Nephron (organoid): Measurements from ENCODE around the gene CDH23.
A peak's percentile ranks its signal among the peaks of the same experiment; 100 is the strongest.

Source experiments
- H3K27ac Mint-ChIP-seq, 3 experiments: 2 replicates each; pipeline ENCODE4 v1.8.0; 2020; ENCODE audit warnings: mixed read lengths in 3 of 3, mild to moderate bottlenecking in 2 of 3, moderate library complexity in 1 of 3
- H3K27me3 Mint-ChIP-seq: 2 replicates; pipeline ENCODE4 v1.8.0; 2021; ENCODE audit warnings: low read depth, mild to moderate bottlenecking, moderate library complexity, mixed read lengths
- H3K36me3 Mint-ChIP-seq: 2 replicates; pipeline ENCODE4 v1.8.0; 2020; ENCODE audit warnings: low read depth, mixed read lengths
- H3K4me1 Mint-ChIP-seq: 2 replicates; pipeline ENCODE4 v1.8.0; 2020; ENCODE audit warnings: mixed read lengths
- H3K4me3 Mint-ChIP-seq, 3 experiments: 2 replicates each; pipeline ENCODE4 v1.8.0; 2020; ENCODE audit warnings: mild to moderate bottlenecking in 3 of 3, mixed read lengths in 3 of 3, moderate library complexity in 2 of 3
- H3K9me3 Mint-ChIP-seq: 2 replicates; pipeline ENCODE4 v1.8.0; 2020; ENCODE audit warnings: mixed read lengths
- TF ChIP-seq, protein P1 (sequence below), 3 experiments: fragments of 200-600 bp; sonication (generic); IDR thresholded peaks; one replicate each; pipeline ENCODE4 v1.5.0; 2021; ENCODE audit warnings: antibody characterized with exemption in 3 of 3; ENCODE audit not compliant: unreplicated experiment in 3 of 3

The CDH23 gene

DNA sequence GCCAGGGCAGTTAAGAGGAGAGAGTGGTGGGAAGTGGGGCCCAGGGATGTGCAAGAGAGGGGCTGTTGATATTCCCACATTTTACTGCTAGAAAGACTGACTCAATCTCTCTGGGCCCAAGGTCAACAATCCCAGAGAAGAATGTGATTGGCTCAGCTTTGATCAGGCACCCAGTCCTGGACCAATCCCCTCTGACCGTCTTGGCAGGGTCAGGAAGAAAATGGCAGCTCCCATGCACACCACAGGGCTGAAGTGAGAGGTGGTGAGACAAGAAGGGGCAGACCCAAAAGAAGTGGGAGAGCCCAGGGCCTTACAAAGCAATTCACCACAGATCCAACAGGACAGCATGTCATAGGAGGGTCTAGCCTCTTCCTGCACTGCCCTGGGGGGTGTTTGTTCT lies 326.1 kb downstream of the CDH23 start:
- Mint-ChIP-seq H3K27me3 (peaks cover 20% of the 10 kb centered on the region), H3K27ac (peak overlapping the region; percentile 9 to 56 (median 14)), H3K4me3 (no peak overlapping the region), H3K36me3 (no peaks in the 10 kb centered on the region), H3K4me1 (peaks cover 37% of the 10 kb centered on the region), H3K9me3 (no peaks in the 10 kb centered on the region)
- TF ChIP-seq, protein P1, sequence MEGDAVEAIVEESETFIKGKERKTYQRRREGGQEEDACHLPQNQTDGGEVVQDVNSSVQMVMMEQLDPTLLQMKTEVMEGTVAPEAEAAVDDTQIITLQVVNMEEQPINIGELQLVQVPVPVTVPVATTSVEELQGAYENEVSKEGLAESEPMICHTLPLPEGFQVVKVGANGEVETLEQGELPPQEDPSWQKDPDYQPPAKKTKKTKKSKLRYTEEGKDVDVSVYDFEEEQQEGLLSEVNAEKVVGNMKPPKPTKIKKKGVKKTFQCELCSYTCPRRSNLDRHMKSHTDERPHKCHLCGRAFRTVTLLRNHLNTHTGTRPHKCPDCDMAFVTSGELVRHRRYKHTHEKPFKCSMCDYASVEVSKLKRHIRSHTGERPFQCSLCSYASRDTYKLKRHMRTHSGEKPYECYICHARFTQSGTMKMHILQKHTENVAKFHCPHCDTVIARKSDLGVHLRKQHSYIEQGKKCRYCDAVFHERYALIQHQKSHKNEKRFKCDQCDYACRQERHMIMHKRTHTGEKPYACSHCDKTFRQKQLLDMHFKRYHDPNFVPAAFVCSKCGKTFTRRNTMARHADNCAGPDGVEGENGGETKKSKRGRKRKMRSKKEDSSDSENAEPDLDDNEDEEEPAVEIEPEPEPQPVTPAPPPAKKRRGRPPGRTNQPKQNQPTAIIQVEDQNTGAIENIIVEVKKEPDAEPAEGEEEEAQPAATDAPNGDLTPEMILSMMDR (IDR thresholded peaks at IDR 0.05; ENCODE audit: unreplicated experiment in 3 of 3), result no peak

DNA sequence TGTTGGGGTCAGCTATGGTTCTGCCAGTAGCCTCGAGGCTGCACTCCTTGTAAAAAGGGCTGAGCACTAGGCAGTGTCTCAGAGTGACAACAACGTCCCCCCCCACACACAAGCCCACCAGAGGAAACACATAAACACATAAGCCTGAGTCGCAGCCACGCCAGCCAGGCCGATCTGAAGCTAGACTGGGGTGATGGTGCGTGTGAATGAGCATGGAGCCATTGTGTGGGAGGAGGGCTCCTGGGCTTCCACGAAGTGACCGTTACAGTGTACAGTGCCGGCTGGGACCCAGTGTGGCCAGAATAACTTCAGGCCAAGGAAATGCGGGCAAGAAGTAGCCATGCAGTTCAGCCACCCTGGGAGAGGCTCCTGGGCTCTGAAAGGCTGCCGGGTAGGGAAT lies 326.6 kb downstream of the CDH23 start:
- Mint-ChIP-seq H3K36me3 (no peaks in the 10 kb centered on the region), H3K4me1 (peaks cover 41% of the 10 kb centered on the region), H3K9me3 (no peaks in the 10 kb centered on the region), H3K27ac (no peak overlapping the region), H3K27me3 (peaks cover 20% of the 10 kb centered on the region), H3K4me3 (peak overlapping the region in 1 of 3 experiments; percentile 14)
- TF ChIP-seq, protein P1 (IDR thresholded peaks at IDR 0.05; ENCODE audit: unreplicated experiment in 3 of 3), result no peak

DNA sequence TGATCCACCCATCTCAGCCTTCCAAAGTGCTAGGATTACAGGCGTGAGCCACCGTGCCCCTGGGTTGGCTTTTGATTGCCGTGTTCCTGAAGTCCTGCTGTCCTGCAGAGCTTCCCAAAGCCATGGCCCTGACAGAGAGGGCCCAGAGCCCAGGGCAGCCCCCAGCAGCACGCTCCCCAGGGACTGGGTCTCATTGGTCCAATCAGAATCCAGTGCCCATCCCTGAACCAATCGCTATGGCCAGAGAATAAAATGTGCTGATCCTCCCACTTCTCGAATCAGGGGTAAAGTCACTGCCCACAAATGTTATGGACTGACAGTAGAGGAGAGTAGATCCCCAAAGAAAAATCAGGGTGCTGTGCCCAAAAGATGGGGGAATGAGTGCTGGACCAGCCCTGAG lies 327.8 kb downstream of the CDH23 start:
- Mint-ChIP-seq H3K27ac (no peak overlapping the region), H3K27me3 (peaks cover 20% of the 10 kb centered on the region), H3K9me3 (no peaks in the 10 kb centered on the region), H3K4me1 (peaks cover 51% of the 10 kb centered on the region), H3K36me3 (no peaks in the 10 kb centered on the region), H3K4me3 (no peak overlapping the region)
- TF ChIP-seq, protein P1 (IDR thresholded peaks at IDR 0.05; ENCODE audit: unreplicated experiment in 3 of 3), result no peak

DNA sequence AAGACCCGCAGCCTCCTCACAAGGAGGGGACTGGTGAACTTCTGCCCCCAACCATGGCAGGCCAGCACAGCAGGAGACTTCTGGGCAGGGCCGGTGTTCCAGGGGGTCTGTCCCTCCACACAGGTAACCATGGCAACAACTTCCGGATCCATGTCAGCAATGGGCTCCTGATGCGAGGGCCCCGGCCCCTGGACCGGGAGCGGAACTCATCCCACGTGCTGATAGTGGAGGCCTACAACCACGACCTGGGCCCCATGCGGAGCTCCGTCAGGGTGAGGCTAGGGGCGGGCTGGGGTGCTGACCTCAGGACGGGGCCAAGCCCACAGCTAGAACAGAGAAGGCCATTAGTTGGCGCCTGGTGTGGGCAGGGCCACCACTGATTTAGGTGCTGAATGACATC lies 328.5 kb downstream of the CDH23 start:
- H3K4me1 Mint-ChIP-seq, result peaks cover 49% of the 10 kb centered on the region
- H3K36me3 Mint-ChIP-seq, result no peaks in the 10 kb centered on the region
- H3K27me3 Mint-ChIP-seq, result peaks cover 20% of the 10 kb centered on the region
- no peak overlapping the region for H3K4me3 Mint-ChIP-seq
- no peaks in the 10 kb centered on the region for H3K9me3 Mint-ChIP-seq
- no peak overlapping the region for H3K27ac Mint-ChIP-seq
- TF ChIP-seq, protein P1 (IDR thresholded peaks at IDR 0.05; ENCODE audit: unreplicated experiment in 3 of 3), result no peak

DNA sequence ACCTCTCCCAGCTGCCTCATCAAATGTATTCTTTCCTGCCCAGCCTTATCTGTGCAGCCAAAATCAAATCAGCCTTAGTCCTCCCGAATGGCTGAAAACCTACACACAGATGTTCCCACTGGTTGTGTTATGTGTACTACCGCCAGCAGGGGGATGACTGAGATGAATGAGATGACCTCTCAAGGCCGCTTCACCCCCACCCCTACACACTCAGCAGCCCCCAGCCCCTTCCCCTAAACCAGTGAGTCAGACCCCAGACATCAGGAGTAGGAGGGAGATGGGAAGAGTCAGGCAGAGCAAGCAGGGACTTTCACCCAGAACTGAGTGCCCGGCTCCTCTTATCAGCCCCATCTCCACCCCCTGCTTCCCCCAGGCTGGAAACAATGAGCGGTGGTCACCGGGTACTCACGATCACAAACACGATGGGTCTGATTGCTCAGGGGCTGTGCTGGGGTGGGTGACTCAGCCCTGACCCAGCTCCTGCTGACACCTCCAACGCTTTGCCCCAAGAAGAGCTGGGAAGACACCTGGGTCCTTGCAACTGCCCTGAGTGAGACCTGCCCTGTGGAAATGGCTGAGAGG lies 329.4 kb downstream of the CDH23 start:
- Mint-ChIP-seq H3K27ac (peak overlapping the region in 1 of 3 experiments; percentile 36), H3K9me3 (no peaks in the 10 kb centered on the region), H3K36me3 (no peaks in the 10 kb centered on the region), H3K4me1 (peaks cover 40% of the 10 kb centered on the region), H3K27me3 (peaks cover 20% of the 10 kb centered on the region), H3K4me3 (no peak overlapping the region)
- TF ChIP-seq, protein P1 (IDR thresholded peaks at IDR 0.05; ENCODE audit: unreplicated experiment in 3 of 3), result peak in 2 of 3 experiments; percentile 15 to 22

DNA sequence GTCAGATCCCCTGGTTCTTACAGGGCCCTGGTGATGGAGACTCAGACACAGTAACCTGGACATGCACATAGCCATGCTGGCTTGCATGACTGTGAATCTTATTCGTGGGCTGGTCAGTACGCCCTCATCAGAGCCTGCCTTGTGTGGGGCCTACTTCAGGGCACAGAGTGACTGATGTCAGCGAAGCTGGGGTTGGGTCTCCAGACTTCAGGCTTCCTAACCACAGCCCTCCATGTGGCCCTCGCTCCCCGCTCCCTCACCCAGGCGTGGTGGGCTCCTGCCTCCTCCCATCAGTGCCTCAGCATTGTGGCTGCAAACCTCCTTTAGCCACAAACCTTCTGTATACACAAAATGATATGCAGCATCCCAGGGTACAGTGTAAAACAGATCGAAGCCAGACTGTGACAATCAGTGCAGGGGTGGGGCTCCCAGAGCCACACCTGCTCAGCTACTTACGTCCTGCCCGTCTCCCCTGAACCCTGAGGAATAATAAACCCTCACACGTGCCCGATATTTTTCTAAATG lies 329.9 kb downstream of the CDH23 start:
- Mint-ChIP-seq H3K27ac (peak overlapping the region in 1 of 3 experiments; percentile 18), H3K27me3 (peaks cover 20% of the 10 kb centered on the region), H3K9me3 (no peaks in the 10 kb centered on the region), H3K4me1 (peaks cover 38% of the 10 kb centered on the region), H3K4me3 (no peak overlapping the region), H3K36me3 (no peaks in the 10 kb centered on the region)
- TF ChIP-seq, protein P1 (IDR thresholded peaks at IDR 0.05; ENCODE audit: unreplicated experiment in 3 of 3), result no peak
